ENCODE measurements around the gene CRTC1. TPM values are rescaled to one million over a fixed set of nuclear protein-coding genes. Genes with fewer than 3 reads are reported as not detected.

CRTC1 gene
- total RNA-seq, 1 donor from 2014 or later = 0.79 TPM

DNA sequence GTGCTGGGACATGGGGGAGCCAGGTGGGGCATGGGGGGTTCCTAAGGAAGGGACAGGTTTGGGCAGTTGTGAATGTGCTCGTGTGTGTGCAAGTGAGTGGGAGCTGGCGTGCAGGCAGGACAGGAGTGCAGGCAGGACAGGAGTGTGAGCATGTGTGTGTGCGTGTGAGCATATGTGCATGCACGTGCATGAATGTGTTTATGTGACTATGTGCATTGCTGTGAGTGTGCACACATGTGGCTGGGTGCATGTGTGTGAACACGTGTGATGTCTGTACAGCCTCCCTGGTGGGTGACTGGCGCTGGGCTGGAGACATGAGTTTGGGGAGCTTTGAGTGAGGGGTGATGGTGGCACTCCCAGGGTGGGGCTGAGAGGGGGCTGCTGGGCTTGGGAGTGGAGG is 33.4 kb downstream of the CRTC1 start:
- H3K4me3 ChIP-seq (ENCODE audit: low read depth, low read length) = no peak overlapping the region
- TF ChIP-seq, protein P1, sequence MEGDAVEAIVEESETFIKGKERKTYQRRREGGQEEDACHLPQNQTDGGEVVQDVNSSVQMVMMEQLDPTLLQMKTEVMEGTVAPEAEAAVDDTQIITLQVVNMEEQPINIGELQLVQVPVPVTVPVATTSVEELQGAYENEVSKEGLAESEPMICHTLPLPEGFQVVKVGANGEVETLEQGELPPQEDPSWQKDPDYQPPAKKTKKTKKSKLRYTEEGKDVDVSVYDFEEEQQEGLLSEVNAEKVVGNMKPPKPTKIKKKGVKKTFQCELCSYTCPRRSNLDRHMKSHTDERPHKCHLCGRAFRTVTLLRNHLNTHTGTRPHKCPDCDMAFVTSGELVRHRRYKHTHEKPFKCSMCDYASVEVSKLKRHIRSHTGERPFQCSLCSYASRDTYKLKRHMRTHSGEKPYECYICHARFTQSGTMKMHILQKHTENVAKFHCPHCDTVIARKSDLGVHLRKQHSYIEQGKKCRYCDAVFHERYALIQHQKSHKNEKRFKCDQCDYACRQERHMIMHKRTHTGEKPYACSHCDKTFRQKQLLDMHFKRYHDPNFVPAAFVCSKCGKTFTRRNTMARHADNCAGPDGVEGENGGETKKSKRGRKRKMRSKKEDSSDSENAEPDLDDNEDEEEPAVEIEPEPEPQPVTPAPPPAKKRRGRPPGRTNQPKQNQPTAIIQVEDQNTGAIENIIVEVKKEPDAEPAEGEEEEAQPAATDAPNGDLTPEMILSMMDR (IDR thresholded peaks at IDR 0.05; ENCODE audit: insufficient read depth, low read length, severe bottlenecking) = no peak
- peak; percentile 88 for FAIRE-seq

DNA sequence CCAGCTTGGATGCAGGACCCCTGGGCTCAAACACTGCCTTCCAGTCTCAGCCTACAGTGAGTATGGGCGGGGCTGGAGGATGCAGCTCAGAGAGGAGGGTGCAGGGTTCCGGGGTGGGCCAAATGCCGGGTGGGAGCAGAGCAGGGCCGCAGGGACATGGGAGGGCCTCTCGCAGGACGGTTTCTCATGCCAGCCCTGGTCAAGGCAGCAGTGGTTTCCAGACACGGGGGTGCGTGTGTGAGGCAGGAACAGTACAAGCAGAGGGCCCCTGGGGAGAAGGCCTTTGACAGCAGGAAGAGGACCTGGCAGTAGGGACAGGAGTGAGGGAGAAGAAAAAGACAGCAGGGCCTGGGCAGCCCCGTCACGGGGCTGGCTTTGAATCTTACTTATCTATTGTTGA is 34.1 kb downstream of the CRTC1 start:
- Histone ChIP-seq H3K36me3 (ENCODE audit: control insufficient read depth, insufficient read depth, low read length) (no peaks in the 10 kb centered on the region), H3K27me3 (ENCODE audit: control insufficient read depth, insufficient read depth, low read length) (no peaks in the 10 kb centered on the region), H3K4me3 (ENCODE audit: low read depth, low read length) (no peak overlapping the region)
- TF ChIP-seq, protein P1 (IDR thresholded peaks at IDR 0.05; ENCODE audit: insufficient read depth, low read length, severe bottlenecking) = no peak
- DNase-seq (ENCODE audit: low read depth) = no peak
- FAIRE-seq = no peak

More for the DNA sequence above, 33.4 kb downstream of the CRTC1 start:
- Histone ChIP-seq H3K27me3 (ENCODE audit: control insufficient read depth, insufficient read depth, low read length) (no peaks in the 10 kb centered on the region), H3K36me3 (ENCODE audit: control insufficient read depth, insufficient read depth, low read length) (no peaks in the 10 kb centered on the region)
- DNase-seq (ENCODE audit: low read depth) = no peak

DNA sequence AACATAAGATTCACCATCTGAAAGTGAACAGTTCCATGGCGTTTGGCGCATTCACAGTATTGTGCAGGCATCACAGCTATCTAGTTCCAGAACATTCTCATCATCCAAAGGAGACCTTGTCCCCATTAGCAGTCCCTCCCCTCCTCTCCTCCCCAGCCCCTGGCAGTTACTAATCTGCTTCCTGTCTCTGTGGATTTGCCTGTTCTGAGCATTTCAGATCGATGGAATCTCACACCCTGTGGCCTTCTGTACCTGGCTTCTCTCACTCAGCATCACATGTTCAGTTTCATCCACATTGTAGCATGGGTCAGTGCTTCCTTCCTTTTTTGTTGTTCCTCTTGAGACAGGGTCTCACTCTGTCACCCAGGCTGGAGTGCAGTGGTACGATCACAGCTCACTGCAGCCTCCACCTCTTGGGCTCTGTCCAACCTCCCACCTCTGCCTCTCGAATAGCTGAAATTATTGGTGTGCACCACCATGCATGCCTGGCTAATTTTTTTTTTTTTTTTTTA is 34.6 kb downstream of the CRTC1 start:
- DNase-seq (ENCODE audit: low read depth) (no peak), FAIRE-seq (no peak)
- no peak overlapping the region for H3K4me3 ChIP-seq (ENCODE audit: low read depth, low read length)
- TF ChIP-seq, protein P1 (IDR thresholded peaks at IDR 0.05; ENCODE audit: insufficient read depth, low read length, severe bottlenecking) = no peak
- no peaks in the 10 kb centered on the region for H3K36me3 ChIP-seq (ENCODE audit: control insufficient read depth, insufficient read depth, low read length)
- no peaks in the 10 kb centered on the region for H3K27me3 ChIP-seq (ENCODE audit: control insufficient read depth, insufficient read depth, low read length)

DNA sequence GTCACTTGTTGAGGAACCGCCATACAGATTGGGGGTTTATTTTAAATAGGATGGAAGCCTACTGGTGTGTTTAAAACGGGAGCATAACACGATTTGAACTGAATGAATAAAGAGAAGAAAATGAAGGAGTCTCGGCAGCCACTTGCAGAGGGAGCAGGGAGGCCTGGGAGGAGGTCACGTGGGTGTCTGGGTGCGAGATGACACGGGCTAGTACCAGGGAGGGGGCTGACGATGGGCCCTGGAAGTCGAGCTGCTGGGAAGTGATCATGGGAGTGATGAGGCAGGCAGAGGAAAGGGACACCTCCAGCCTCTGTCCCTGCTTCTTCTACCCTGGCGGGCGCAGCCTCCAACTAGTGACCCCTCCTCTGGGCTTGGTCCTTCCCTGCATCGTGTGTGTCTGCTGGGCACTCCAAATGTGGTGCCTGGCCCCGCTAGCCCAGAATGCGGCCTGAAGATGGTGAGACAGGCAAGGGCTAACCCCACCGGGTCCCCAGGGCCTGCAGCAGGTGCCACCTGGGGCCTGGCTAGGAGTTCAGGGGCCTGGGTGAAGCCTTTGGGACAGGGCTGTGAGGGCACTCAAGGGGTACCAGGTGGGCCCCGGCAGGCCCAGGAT is 35.5 kb downstream of the CRTC1 start:
- DNase-seq (ENCODE audit: low read depth) (no peak), FAIRE-seq (no peak)
- Histone ChIP-seq H3K27me3 (ENCODE audit: control insufficient read depth, insufficient read depth, low read length) (no peaks in the 10 kb centered on the region), H3K36me3 (ENCODE audit: control insufficient read depth, insufficient read depth, low read length) (no peaks in the 10 kb centered on the region), H3K4me3 (ENCODE audit: low read depth, low read length) (no peak overlapping the region)
- TF ChIP-seq, protein P1 (IDR thresholded peaks at IDR 0.05; ENCODE audit: insufficient read depth, low read length, severe bottlenecking) = no peak

DNA sequence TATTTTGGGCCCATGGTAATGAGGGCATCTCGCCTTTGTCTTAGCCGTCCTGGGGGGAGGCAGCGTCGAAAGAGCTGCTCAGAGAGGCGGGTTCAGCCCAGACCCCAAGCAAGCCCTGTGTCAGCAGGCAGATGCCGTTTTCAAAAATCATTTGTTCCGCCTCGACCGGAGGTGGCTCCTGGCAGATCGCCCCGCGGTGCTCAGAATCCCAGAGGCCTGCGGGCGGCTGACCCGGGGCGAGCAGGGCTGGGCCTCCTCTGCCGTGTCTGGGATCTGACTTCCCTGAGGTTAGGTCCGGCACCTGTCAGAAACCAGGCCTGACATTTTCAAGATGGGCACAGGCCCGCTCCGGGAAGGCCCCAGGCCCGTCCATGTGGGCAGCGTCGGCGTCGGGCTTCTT is 36.1 kb downstream of the CRTC1 start:
- no peak for DNase-seq (ENCODE audit: low read depth)
- Histone ChIP-seq H3K4me3 (ENCODE audit: low read depth, low read length) (no peak overlapping the region), H3K27me3 (ENCODE audit: control insufficient read depth, insufficient read depth, low read length) (no peaks in the 10 kb centered on the region), H3K36me3 (ENCODE audit: control insufficient read depth, insufficient read depth, low read length) (no peaks in the 10 kb centered on the region)
- TF ChIP-seq, protein P1 (IDR thresholded peaks at IDR 0.05; ENCODE audit: insufficient read depth, low read length, severe bottlenecking) = no peak
- FAIRE-seq = no peak

DNA sequence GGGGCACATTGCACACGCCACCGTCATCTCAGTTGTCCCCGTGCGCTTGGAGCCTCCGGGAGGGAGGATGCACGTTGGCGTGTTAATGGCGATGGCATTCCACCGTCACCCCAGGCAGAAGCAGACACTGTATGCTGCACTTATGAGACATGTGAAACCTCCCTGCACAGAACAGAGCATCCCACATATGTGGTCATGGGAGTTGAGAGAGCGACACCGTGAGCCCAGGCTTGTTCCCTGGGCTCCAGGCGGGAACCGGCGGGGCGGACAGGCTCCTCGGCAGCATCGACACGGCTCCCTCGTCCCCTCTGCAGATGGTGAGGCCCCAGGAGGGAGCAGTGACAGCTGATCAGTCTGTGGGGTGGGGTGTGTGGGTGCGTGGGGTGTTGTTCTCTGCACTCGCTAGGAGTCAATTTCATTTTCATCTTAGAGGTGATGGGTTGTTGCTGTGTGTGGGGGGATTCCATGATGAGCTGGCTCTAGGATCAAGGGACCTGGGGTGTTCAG is 40.4 kb downstream of the CRTC1 start:
- TF ChIP-seq, protein P1 (IDR thresholded peaks at IDR 0.05; ENCODE audit: insufficient read depth, low read length, severe bottlenecking) = no peak
- no peak overlapping the region for H3K4me3 ChIP-seq (ENCODE audit: low read depth, low read length)
- FAIRE-seq (no peak), DNase-seq (ENCODE audit: low read depth) (no peak)
- H3K27me3 ChIP-seq (ENCODE audit: control insufficient read depth, insufficient read depth, low read length) = no peaks in the 10 kb centered on the region
- no peaks in the 10 kb centered on the region for H3K36me3 ChIP-seq (ENCODE audit: control insufficient read depth, insufficient read depth, low read length)
